Activated T-cell treated with anti-CD3 and anti-CD28 coated beads, Interleukin-2, amount 50 U/mL, for 4 hours (primary cell): ENCODE results near the gene TAF9. TPM values are rescaled to one million over a fixed set of nuclear protein-coding genes. Genes with fewer than 3 reads are reported as not detected.
"Not testable (repeated sequence)": the region's sequence is repeated elsewhere in the genome, so short reads cannot be mapped to it uniquely, and the experiment has no call there.

Experiments used
- ATAC-seq, 2 donors: fragments of 200-7000 bp; cut with Tn5 transposase; one replicate each; pipeline ENCODE4 v1.10.0; 2021
- DNase-seq: peaks from one replicate; pipeline ENCODE4 v3.0.0-alpha.2; 2020
- H3K27me3 Mint-ChIP-seq: one replicate; pipeline ENCODE4 v1.8.0; 2021; ENCODE audit warnings: low read depth, mixed read lengths
- H3K36me3 Mint-ChIP-seq: one replicate; pipeline ENCODE4 v1.8.0; 2022; ENCODE audit warnings: mixed read lengths; ENCODE audit not compliant: insufficient read depth
- H3K4me1 Mint-ChIP-seq: one replicate; pipeline ENCODE4 v1.8.0; 2021; ENCODE audit warnings: low read depth, mixed read lengths
- H3K4me3 Mint-ChIP-seq: one replicate; pipeline ENCODE4 v1.8.0; 2021; ENCODE audit warnings: mild to moderate bottlenecking, moderate library complexity, mixed read lengths
- H3K9me3 Mint-ChIP-seq: one replicate; pipeline ENCODE4 v1.8.0; 2021; ENCODE audit warnings: mixed read lengths
- total RNA-seq, 3 donors: library from RNA; stranded (reverse); gene quantifications; one replicate each; pipeline ENCODE4 v1.2.1, GENCODE V29; 2021

The TAF9 gene
- total RNA-seq, result 100 to 1,000 TPM in 1 of 3 donors, 10 to 100 TPM in 2; 78.7 to 111 (median 91.4) TPM

- Mint-ChIP-seq H3K4me3 (peak within 1 kb of the TSS; percentile 93), H3K9me3 (no peaks in the 10 kb centered on the region), H3K4me1 (peaks cover 38% of the 10 kb centered on the region), H3K27me3 (no peaks in the 10 kb centered on the region), H3K36me3 (peaks cover 12% of the 10 kb centered on the region)
- ATAC-seq, result peak; percentile 91 to 92
- peak; percentile 85 for DNase-seq
Measured at GRCh38 chr5:69369340-69370121, at the start of gene TAF9, which contains the start of the genes AK6 and RAD17. Gene TAF9 (minus strand): TSS chr5:69369520. CDS start chr5:69365737, 3,783 bp downstream. Gene AK6 (minus strand): TSS chr5:69369520. CDS start chr5:69369490, 30 bp downstream. Gene RAD17 (plus strand): TSS chr5:69369818. CDS start chr5:69372209, 2,391 bp downstream.

GRCh38 chr5:69418554-69418953 is 49.2 kb upstream of the TAF9 start:
- Mint-ChIP-seq H3K9me3 (peaks cover 3% of the 10 kb centered on the region), H3K27me3 (no peaks in the 10 kb centered on the region), H3K36me3 (peaks cover 8% of the 10 kb centered on the region), H3K4me1 (peaks cover 13% of the 10 kb centered on the region), H3K4me3 (no peak overlapping the region)
- no peak for ATAC-seq
- DNase-seq, result no peak

- peaks cover 13% of the 10 kb centered on the region for H3K4me1 Mint-ChIP-seq
- no peaks in the 10 kb centered on the region for H3K9me3 Mint-ChIP-seq
- peaks cover 8% of the 10 kb centered on the region for H3K36me3 Mint-ChIP-seq
- H3K4me3 Mint-ChIP-seq, result peak overlapping the region; percentile 50
- H3K27me3 Mint-ChIP-seq, result no peaks in the 10 kb centered on the region
- ATAC-seq (no peak), DNase-seq (no peak)
Measured at GRCh38 chr5:69416699-69417098, 47.4 kb upstream of the TAF9 start.

GRCh38 chr5:69416180-69416579 is 46.9 kb upstream of the TAF9 start:
- ATAC-seq, result no peak

GRCh38 chr5:69415584-69415958 is 46.3 kb upstream of the TAF9 start:
- Mint-ChIP-seq H3K27me3 (no peaks in the 10 kb centered on the region), H3K9me3 (no peaks in the 10 kb centered on the region), H3K4me1 (peaks cover 13% of the 10 kb centered on the region), H3K36me3 (peaks cover 13% of the 10 kb centered on the region), H3K4me3 (peak overlapping the region; percentile 67)
- peak in 1 of 2 donors; percentile 18 for ATAC-seq
- no peak for DNase-seq

More at GRCh38 chr5:69416180-69416579, 46.9 kb upstream of the TAF9 start:
- Mint-ChIP-seq H3K9me3 (no peaks in the 10 kb centered on the region), H3K4me3 (peak overlapping the region; percentile 67), H3K36me3 (peaks cover 13% of the 10 kb centered on the region), H3K27me3 (no peaks in the 10 kb centered on the region), H3K4me1 (peaks cover 13% of the 10 kb centered on the region)
- no peak for DNase-seq

GRCh38 chr5:69414885-69415583 is 45.7 kb upstream of the TAF9 start, which contains the start of gene MARVELD2:
Gene MARVELD2 (plus strand): TSS chr5:69415116. CDS start chr5:69419386, 4,270 bp downstream.
- no peaks in the 10 kb centered on the region for H3K9me3 Mint-ChIP-seq

GRCh38 chr5:69404659-69405330 is 35.5 kb upstream of the TAF9 start:
- Mint-ChIP-seq H3K27me3 (no peaks in the 10 kb centered on the region), H3K9me3 (no peaks in the 10 kb centered on the region), H3K4me1 (no peaks in the 10 kb centered on the region), H3K4me3 (no peak overlapping the region), H3K36me3 (peaks cover 26% of the 10 kb centered on the region)
- ATAC-seq (no peak), DNase-seq (no peak)

More at GRCh38 chr5:69414885-69415583, 45.7 kb upstream of the TAF9 start, which contains the start of gene MARVELD2:
- peaks cover 13% of the 10 kb centered on the region for H3K4me1 Mint-ChIP-seq
- H3K36me3 Mint-ChIP-seq, result peaks cover 16% of the 10 kb centered on the region
- ATAC-seq (peak; percentile 80 to 89), DNase-seq (peak; percentile 27)
- no peaks in the 10 kb centered on the region for H3K27me3 Mint-ChIP-seq
- peak within 1 kb of the TSS; percentile 74 for H3K4me3 Mint-ChIP-seq

GRCh38 chr5:69378376-69378775 is 9.1 kb upstream of the TAF9 start:
- ATAC-seq (no peak), DNase-seq (no peak)
- Mint-ChIP-seq H3K36me3 (peaks cover 11% of the 10 kb centered on the region), H3K4me1 (no peaks in the 10 kb centered on the region), H3K27me3 (no peaks in the 10 kb centered on the region), H3K4me3 (no peak overlapping the region), H3K9me3 (no peaks in the 10 kb centered on the region)

GRCh38 chr5:69374911-69375446 is 5.7 kb upstream of the TAF9 start:
- DNase-seq, result no peak
- no peaks in the 10 kb centered on the region for H3K9me3 Mint-ChIP-seq
- peaks cover 13% of the 10 kb centered on the region for H3K4me1 Mint-ChIP-seq
- H3K4me3 Mint-ChIP-seq, result no peak overlapping the region
- no peaks in the 10 kb centered on the region for H3K27me3 Mint-ChIP-seq
- peaks cover 11% of the 10 kb centered on the region for H3K36me3 Mint-ChIP-seq
- no peak for ATAC-seq

- Mint-ChIP-seq H3K9me3 (no peaks in the 10 kb centered on the region), H3K4me1 (peaks cover 24% of the 10 kb centered on the region), H3K4me3 (no peak overlapping the region), H3K27me3 (no peaks in the 10 kb centered on the region), H3K36me3 (peaks cover 13% of the 10 kb centered on the region)
- ATAC-seq (no peak), DNase-seq (no peak)
Measured at GRCh38 chr5:69372394-69372793, 3.1 kb upstream of the TAF9 start.

- H3K36me3 Mint-ChIP-seq, H3K27me3 Mint-ChIP-seq, H3K9me3 Mint-ChIP-seq, DNase-seq, ATAC-seq: not testable (repeated sequence)
- H3K4me3 Mint-ChIP-seq, result peak overlapping the region; percentile 93
- H3K4me1 Mint-ChIP-seq, result peaks cover 35% of the 10 kb centered on the region
Measured at GRCh38 chr5:69370335-69370734, 1.0 kb upstream of the TAF9 start.

- ATAC-seq (peak; percentile 36 to 38), DNase-seq (peak; percentile 26)
- no peaks in the 10 kb centered on the region for H3K27me3 Mint-ChIP-seq
- H3K36me3 Mint-ChIP-seq, result peaks cover 12% of the 10 kb centered on the region
- peak overlapping the region; percentile 93 for H3K4me3 Mint-ChIP-seq
- no peaks in the 10 kb centered on the region for H3K9me3 Mint-ChIP-seq
- peaks cover 42% of the 10 kb centered on the region for H3K4me1 Mint-ChIP-seq
Measured at GRCh38 chr5:69368458-69369339, 621 bp downstream of the TAF9 start.

- ATAC-seq (no peak), DNase-seq (no peak)
- no peaks in the 10 kb centered on the region for H3K27me3 Mint-ChIP-seq
- H3K4me3 Mint-ChIP-seq, result peak overlapping the region; percentile 93
- peaks cover 14% of the 10 kb centered on the region for H3K36me3 Mint-ChIP-seq
- H3K9me3 Mint-ChIP-seq, result no peaks in the 10 kb centered on the region
- peaks cover 41% of the 10 kb centered on the region for H3K4me1 Mint-ChIP-seq
Measured at GRCh38 chr5:69367697-69368279, 1.5 kb downstream of the TAF9 start.
